Common myeloid progenitor, CD34-positive (primary cell): ENCODE measurements around the gene NFYB.
"Not testable (repeated sequence)": the region's sequence is repeated elsewhere in the genome, so short reads cannot be mapped to it uniquely, and the experiment has no call there.

Experiments
- CTCF ChIA-PET: fragments of 350-600 bp; sonication (Branson Sonifier 250); formaldehyde crosslinking; loops from one replicate; lab custom pipeline; 2021; ENCODE audit warnings: antibody characterized with exemption; lab: Charles Lee
- POLR2A ChIA-PET: fragments of 350-600 bp; sonication (Branson Sonifier 250); formaldehyde crosslinking; loops from one replicate; lab custom pipeline; 2021; ENCODE audit warnings: antibody characterized with exemption; lab: Charles Lee
- DNase-seq, 3 donors: peaks; one replicate each; pipeline versions ENCODE4 v3.0.0 to v3.0.0-alpha.2; 2013
- H3K27ac ChIP-seq, 2 experiments: 1 replicate in 1 of 2; 2 replicates in 1 of 2; pipeline ENCODE4 v1.7.0; 2013; ENCODE audit warnings: inconsistent platforms in 2 of 2, low read length in 2 of 2, mild to moderate bottlenecking in 2 of 2, low read depth in 1 of 2, moderate library complexity in 1 of 2; ENCODE audit not compliant: severe bottlenecking in 2 of 2, insufficient read depth in 1 of 2, poor library complexity in 1 of 2
- H3K27me3 ChIP-seq, 5 experiments: replicated peaks in 2 of 5; 1 replicate in 3 of 5; 2 replicates in 2 of 5; pipeline versions ENCODE4 v1.6.1 to v1.7.0; 2013; ENCODE audit warnings: low read length in 4 of 5, mild to moderate bottlenecking in 2 of 5, moderate library complexity in 2 of 5, inconsistent platforms in 1 of 5; ENCODE audit not compliant: insufficient read depth in 5 of 5, control insufficient read depth in 4 of 5
- H3K36me3 ChIP-seq, 4 experiments: 1 replicate in 2 of 4; 2 replicates in 2 of 4; pipeline versions ENCODE4 v1.6.1 to v1.7.0; 2013; ENCODE audit warnings: low read length in 3 of 4, control low read depth in 1 of 4, mild to moderate bottlenecking in 1 of 4; ENCODE audit not compliant: control insufficient read depth in 4 of 4, insufficient read depth in 4 of 4
- H3K4me1 ChIP-seq, 4 experiments: 1 replicate in 3 of 4; 2 replicates in 1 of 4; pipeline versions ENCODE4 v1.6.1 to v1.7.1; 2013; ENCODE audit warnings: low read length in 3 of 4, mild to moderate bottlenecking in 3 of 4, control low read depth in 1 of 4, inconsistent platforms in 1 of 4, moderate library complexity in 1 of 4; ENCODE audit not compliant: control insufficient read depth in 4 of 4, insufficient read depth in 4 of 4; ENCODE audit errors: control extremely low read depth in 1 of 4
- H3K4me3 ChIP-seq, 7 experiments: 1 replicate in 4 of 7; 2 replicates in 3 of 7; pipeline versions ENCODE4 v1.5.1 to v1.7.0; 2013; ENCODE audit warnings: mild to moderate bottlenecking in 7 of 7, low read length in 6 of 7, moderate library complexity in 6 of 7, inconsistent platforms in 2 of 7, low read depth in 2 of 7, control low read depth in 1 of 7; ENCODE audit not compliant: insufficient read depth in 4 of 7, control insufficient read depth in 1 of 7; ENCODE audit errors: extremely low read depth in 1 of 7
- H3K9me3 ChIP-seq, 5 experiments: 1 replicate in 4 of 5; 2 replicates in 1 of 5; pipeline versions ENCODE4 v1.6.1 to v1.7.1; 2013; ENCODE audit warnings: low read length in 4 of 5, mild to moderate bottlenecking in 2 of 5, inconsistent platforms in 1 of 5, low read depth in 1 of 5, moderate library complexity in 1 of 5; ENCODE audit not compliant: control insufficient read depth in 4 of 5, insufficient read depth in 2 of 5; ENCODE audit errors: control extremely low read depth in 1 of 5
- WGBS: methylation state at CpG from one replicate; pipeline ENCODE4 v1.1.5; 2013; ENCODE audit not compliant: insufficient coverage; 5-methylcytosine and 5-hydroxymethylcytosine counted together

The NFYB gene

DNA sequence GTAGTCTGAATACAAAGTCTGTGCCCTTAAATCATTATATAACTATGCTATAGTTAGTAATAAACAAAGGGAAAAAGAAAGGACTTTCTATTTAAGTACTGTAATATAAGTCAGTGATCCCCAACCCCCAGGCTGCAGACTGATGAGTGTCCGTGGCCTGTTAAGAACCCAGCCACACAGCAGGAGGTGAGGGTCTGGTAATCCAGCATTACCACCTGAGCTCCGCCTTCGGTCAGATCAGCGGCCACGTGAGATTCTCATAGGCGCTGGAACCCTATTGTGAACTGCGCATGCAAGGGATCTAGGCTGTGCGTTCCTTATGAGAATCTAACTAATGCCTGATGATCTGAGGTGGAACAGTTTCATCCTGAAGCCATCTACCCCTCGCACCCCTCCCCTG is 15.7 kb downstream of the NFYB start:
- ChIA-PET POLR2A (no interaction called here), CTCF (interaction anchor here (3.2 kb wide), 1 partner anchor 14 kb away, joined by 17 read pairs; no protein-coding TSS in a partner anchor)
- Histone ChIP-seq H3K27me3 (no peaks in the 10 kb centered on the region), H3K36me3 (peaks cover 10 to 75% (median 36%) of the 10 kb centered on the region in 4 experiments), H3K4me3 (no peak overlapping the region), H3K9me3 (no peaks in the 10 kb centered on the region), H3K27ac (no peak overlapping the region), H3K4me1 (no peaks in the 10 kb centered on the region)
- 96% methylated on average over 9 of the region's 9 CpGs for WGBS
- DNase-seq: no peak

DNA sequence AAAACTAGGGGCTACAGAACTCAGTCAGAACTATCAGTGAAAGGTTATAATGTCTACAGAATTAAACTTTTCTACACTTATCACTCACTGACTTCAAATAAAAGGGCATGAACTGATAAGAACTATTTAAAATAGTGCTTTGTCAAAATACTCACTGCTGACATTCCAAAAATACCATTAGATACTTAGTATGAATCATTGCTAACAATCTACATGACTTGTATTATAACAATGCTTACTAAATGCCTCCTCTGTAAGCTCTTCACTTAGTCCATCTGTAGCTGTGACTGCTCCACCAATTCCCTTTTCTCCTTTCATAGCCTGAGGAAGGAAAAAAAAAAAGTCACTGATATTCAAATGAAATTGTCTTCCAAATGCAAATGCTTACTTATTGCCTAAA is 17.0 kb downstream of the NFYB start:
- no peak for DNase-seq
- CTCF ChIA-PET: interaction anchor here (3.2 kb wide), 1 partner anchor 12 kb away, joined by 17 read pairs; no protein-coding TSS in a partner anchor
- Histone ChIP-seq H3K36me3 (peaks cover 12 to 63% (median 30%) of the 10 kb centered on the region in 4 experiments), H3K27ac (no peak overlapping the region), H3K9me3 (no peaks in the 10 kb centered on the region), H3K4me3 (no peak overlapping the region), H3K4me1 (no peaks in the 10 kb centered on the region), H3K27me3 (no peaks in the 10 kb centered on the region)
- POLR2A ChIA-PET: no interaction called here

DNA sequence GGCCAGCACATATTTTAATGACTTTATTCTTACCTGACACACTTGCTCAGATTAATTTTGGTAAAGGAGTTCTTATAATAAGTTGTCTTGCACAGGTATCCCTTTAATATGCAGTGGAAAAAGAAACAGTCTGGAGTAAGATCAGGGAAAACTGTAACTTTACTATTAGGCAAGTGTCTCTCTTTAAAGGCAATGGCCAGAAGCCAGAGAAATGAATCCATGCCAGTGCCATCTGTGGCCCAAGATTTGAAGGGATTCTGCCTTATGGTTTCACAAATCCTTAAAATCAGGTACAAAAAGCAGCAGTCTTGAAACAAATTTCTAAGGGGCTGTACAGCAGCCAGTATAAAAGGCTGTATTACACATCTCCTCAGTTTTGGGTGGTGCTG is 22.4 kb downstream of the NFYB start:
- CTCF ChIA-PET: interaction anchor here (0.6 kb wide), 1 partner anchor 115 kb away, joined by 3 read pairs; no protein-coding TSS in a partner anchor
- peaks cover 7 to 25% (median 13%) of the 10 kb centered on the region in 4 experiments for H3K36me3 ChIP-seq
- H3K27ac ChIP-seq: no peak overlapping the region
- POLR2A ChIA-PET: no interaction called here
- H3K4me3 ChIP-seq: no peak overlapping the region
- H3K4me1 ChIP-seq: no peaks in the 10 kb centered on the region
- no peak for DNase-seq
- no peaks in the 10 kb centered on the region for H3K9me3 ChIP-seq
- no peaks in the 10 kb centered on the region for H3K27me3 ChIP-seq

DNA sequence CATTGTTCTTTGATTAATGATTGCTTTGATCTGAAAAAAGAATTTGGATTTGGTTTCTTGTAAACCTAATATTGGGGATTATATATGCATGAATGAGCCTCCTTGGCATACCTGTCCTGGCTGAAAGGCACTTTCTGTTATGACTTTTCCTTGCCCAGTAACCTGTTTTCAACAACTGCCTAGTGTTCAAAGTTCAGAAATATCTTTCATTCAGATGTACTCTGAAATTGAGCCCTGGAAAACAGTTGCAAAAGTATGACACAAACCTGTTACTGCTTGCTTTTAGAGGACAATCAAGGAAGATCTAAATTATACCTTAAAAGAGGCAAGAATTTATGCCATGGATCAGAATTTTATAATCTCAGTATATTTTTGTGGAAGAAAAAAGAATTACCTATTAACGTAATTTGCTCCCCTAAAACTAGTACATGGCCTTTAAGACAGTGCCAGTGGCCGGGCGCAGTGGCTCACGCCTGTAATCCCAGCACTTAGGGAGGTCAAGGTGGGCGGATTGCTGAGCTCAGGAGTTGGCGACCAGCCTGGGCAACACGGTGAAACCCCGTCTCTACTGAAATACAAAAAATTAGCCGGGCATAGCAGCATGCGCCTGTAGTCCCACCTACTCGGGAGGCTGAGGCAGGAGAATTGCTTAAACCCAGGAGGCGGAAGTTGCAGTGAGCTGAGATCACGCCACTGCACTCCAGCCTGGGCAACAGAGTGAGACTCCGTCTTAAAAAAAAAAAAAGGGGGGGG is 23.0 kb downstream of the NFYB start:
- POLR2A ChIA-PET, DNase-seq, H3K4me1 ChIP-seq, H3K9me3 ChIP-seq, H3K4me3 ChIP-seq, H3K27ac ChIP-seq, H3K27me3 ChIP-seq: not testable (repeated sequence)
- peaks cover 2 to 19% (median 12%) of the 10 kb centered on the region in 4 experiments for H3K36me3 ChIP-seq
- 97% methylated on average over 12 of the region's 14 CpGs for WGBS
- CTCF ChIA-PET: interaction anchor here (0.6 kb wide), 1 partner anchor 115 kb away, joined by 3 read pairs; no protein-coding TSS in a partner anchor

DNA sequence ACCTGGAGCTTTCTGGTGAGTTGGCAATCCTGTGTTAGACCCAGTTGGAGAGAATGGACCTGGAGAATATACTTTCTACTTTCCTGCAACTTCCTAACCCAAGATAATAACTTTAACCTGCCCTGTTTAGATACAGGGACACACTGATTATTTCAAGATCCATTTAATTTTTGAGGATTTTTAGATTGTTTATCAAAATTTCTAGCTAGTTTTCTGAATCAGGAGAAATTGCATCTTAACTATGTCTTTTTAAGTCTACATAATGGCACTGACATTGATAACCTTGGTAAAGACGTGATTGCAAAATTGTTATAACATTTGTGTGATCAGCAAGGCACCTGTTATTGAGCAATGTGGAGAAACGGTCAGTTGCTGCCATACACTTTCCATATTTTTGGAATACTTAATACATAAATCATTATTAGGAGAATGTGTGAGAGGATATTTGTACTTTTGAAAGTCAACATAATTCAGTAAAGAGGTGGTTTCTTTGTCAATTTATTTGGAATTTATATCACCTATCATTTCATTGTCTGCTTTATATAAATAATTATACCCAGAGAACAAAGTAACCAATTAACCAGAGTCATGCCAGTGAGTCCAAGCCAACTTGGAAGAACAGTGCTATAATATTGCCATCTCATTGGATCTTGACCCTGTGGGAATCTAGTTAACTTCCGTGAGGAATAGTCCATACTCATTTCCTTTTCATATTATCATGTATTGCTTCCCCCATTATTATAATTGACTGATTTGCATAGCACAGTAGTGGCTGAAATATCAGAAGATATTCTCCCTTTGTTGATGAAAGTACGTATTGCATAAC is 28.4 kb downstream of the NFYB start:
- H3K4me3 ChIP-seq: no peak overlapping the region
- no peaks in the 10 kb centered on the region for H3K9me3 ChIP-seq
- peaks cover 0 to 4% (median 1%) of the 10 kb centered on the region in 4 experiments for H3K36me3 ChIP-seq
- H3K27ac ChIP-seq: no peak overlapping the region
- no CpG with 5 or more reads among the region's 4 CpGs for WGBS
- H3K4me1 ChIP-seq: peaks cover 3 to 8% (median 7%) of the 10 kb centered on the region in 4 experiments
- ChIA-PET CTCF (interaction anchor here (1.0 to 6.3 kb wide), 30 partner anchors 11 to 231 kb away, joined by 3 to 50 read pairs (median 5); partner anchors contain the start of genes HCFC2, NFYB and TDG), POLR2A (no interaction called here)
- no peak for DNase-seq
- H3K27me3 ChIP-seq: no peaks in the 10 kb centered on the region

DNA sequence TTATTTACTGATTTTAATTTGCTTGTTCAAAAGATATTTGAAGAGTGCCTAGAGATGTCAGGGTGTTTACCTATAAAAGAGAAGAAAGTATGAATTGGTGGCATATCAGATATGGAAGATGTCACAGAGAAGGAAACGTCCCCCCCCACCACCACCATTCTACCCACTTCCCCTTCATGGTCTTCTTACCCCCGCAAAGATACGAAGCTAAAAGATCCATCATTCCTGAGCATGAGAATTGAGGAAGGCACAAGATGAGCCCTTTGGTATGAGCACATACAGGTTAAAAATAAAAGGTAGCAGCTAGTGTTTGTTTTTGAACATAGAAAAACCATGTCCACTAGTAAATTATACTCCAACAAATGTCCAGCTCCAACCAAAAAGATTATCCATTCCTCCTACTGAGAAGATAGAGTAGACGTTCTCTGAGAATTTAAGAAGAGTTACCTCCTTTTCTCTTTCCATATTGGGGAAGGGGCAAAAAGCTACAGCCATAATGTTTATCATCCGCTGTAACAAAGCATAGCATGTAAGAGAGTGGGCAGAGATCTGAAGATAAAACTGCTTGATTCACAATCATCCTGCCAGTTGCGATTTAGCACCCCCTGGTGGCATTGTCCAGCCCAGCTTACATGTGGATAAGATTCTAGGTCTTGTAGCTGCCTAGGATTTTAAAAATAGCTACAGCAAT is 29.1 kb downstream of the NFYB start:
- H3K36me3 ChIP-seq: peaks cover 0 to 4% (median 0%) of the 10 kb centered on the region in 4 experiments
- WGBS: 0% methylated on average over 2 of the region's 6 CpGs
- CTCF ChIA-PET: interaction anchor here (0.6 to 6.3 kb wide), 32 partner anchors 10 to 231 kb away, joined by 3 to 50 read pairs (median 4); partner anchors contain the start of genes HCFC2, NFYB and TDG
- no peaks in the 10 kb centered on the region for H3K9me3 ChIP-seq
- H3K4me1 ChIP-seq: peaks cover 3 to 8% (median 7%) of the 10 kb centered on the region in 4 experiments
- no peak overlapping the region for H3K27ac ChIP-seq
- peak; percentile 88 to 94 (median 91) for DNase-seq
- no peaks in the 10 kb centered on the region for H3K27me3 ChIP-seq
- H3K4me3 ChIP-seq: peak overlapping the region in 5 of 7 experiments; percentile 19 to 65 (median 50)
- POLR2A ChIA-PET: no interaction called here
